ENCODE results near the gene TUBGCP2.

The TUBGCP2 gene

DNA sequence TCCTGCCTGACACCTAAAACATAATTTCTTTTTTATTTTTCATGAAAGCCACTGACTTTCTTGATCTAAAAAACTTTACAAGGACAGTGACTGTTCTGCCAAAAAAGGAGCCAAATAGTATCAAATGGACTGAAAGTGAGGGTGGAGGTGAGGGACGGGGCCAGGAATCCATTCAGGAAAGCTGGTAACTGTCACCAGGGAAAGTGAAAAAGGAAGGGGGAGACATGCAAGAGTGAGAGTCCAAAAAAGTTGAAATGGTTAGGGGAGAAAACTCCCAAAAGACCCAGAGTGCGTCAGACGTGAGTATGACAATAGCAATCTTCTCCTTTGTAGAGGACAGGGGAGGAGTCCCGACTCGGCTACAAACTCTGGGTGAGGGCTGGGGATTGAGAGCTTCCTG lies 35.6 kb upstream of the TUBGCP2 start:
- DNase-seq (ENCODE audit: extremely low read depth in 1 of 2, low read depth in 1 of 2), result no peak

DNA sequence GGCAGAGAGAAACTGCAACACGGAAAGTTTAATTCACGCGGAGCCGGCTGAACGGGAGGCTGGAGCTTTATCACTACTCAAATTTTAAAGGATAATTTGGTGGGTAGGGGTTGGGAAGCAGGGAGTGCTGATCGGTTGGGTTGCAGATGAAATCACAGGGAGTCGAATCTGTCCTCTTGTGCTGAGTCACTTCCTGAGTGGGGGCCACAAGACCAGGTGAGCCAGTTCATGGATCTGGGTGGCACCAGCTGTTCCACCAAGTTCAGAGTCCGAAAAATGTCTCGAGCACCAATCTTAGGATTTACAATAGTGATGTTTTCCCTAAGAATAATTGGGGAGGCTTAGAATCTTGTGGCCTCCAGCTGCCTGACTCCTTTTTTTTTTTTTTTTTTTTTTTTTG lies 34.9 kb upstream of the TUBGCP2 start:
- DNase-seq (ENCODE audit: extremely low read depth in 1 of 2, low read depth in 1 of 2), result no peak

DNA sequence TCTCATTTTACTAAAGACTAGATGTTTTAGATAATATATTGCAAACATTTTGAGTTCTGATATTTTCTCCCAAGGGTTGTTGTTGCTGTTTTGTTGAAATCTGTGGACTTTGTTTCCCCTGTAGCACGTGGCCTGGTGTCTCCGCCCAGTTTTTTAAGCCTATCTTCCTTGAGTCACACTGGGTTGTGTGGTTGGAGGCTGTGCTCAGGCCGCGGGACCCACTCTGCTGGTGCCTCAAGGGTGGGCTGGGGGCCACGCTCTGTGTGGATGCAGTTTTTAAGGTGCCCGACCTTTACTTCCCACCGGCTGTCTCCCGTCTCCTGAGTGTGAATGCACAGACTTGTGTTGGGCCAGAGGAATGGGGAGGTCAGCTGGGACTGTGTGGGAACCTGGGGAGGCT lies 34.3 kb upstream of the TUBGCP2 start:
- DNase-seq (ENCODE audit: extremely low read depth in 1 of 2, low read depth in 1 of 2), result no peak

DNA sequence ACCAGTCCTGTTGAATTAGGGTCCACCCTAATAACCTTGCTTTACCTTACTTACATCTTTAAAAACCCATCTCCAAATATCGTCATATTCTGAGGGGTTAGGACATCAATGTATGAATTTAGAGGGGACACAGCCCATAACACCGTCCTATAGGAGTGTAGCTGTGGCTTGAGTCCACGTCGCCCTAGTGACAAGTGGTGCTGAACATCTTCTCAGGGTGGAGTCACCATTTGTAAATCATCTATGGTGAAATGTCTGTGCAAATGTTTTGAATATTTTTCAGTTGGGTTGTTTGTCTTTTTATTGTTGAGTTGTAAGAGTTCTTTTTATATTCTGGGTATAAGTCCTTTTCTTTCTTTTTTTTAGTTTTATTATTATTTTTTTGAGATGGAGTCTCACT lies 33.3 kb upstream of the TUBGCP2 start:
- no peak for DNase-seq (ENCODE audit: extremely low read depth in 1 of 2, low read depth in 1 of 2)

DNA sequence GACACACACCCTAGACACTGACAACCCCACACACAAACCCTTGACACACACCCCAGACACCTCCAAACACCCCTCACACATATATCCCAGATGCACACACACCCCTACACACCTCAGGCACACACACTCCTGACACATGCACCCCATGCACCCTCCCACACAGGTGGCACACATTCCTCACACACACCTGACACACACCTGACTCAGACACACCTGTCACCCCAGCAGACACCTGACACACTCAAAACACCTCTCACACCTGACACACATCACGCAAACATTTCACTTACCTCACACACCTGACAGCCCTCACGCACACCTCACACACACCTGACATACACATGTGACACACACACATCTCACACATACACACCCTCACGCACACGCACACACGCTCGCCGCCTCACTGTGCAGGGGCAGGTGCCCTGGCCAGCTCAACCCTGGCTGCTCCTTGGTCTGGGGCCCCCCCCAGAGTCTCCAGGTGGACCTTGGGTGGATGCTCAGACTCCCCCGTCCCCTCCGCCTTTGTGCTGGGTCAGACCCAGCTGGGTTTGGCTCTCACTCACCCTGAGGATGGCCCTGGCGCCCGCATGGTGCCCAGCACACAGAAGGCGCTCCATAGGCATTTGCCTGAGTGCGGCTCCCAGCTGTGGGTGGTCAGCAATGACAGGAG lies 31.2 kb upstream of the TUBGCP2 start:
- no peak for DNase-seq (ENCODE audit: extremely low read depth in 1 of 2, low read depth in 1 of 2)

DNA sequence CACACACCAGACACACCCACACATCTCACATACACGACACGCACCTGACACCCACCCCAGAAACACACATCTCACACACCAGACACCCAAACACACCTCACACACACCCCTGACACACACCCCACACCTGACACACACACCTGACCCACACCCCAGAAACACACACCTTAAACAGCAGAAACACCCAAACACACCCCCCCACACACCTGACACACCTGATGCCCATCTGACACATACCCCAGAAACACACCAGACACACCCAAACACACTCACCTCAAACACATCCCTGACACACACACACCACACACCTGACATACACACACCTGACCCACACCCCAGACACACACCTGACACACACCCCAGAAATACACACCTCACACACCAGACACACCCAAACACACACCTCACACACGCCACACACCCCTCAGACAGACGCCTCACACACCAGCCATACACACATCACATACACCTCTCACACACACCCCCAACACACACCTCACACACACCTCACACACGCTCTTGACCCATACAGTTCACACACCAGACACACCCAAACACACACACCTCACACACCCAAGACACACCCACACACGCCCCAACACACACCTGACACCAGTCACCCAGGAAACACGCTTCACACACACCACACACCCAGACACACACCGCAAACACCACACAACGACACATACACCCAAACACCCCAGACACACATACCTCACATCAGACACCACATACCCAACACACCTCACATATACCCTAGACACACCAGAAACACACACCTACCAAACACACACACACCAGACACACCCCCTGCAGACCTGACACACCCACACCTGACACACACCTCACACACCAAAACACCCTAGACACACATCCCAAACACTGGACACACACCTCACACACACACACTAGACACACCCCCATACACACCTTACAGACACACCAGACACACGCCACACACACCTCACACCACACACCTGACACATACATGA lies 29.7 kb upstream of the TUBGCP2 start:
- DNase-seq (ENCODE audit: extremely low read depth in 1 of 2, low read depth in 1 of 2), result no peak

DNA sequence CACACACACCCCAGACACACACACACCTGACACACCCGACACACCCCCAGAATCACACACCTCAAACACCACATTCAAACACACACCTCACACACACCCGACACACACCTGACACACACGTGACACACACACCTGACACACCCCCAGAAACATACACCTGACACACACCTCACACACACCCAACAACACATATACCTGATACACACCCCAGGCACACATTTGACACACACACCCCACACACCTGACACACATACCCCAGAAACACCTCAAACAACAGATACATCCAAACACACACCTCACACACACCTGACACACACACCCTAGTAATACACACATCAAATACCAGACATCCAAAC lies 28.7 kb upstream of the TUBGCP2 start:
- no peak for DNase-seq (ENCODE audit: extremely low read depth in 1 of 2, low read depth in 1 of 2)

DNA sequence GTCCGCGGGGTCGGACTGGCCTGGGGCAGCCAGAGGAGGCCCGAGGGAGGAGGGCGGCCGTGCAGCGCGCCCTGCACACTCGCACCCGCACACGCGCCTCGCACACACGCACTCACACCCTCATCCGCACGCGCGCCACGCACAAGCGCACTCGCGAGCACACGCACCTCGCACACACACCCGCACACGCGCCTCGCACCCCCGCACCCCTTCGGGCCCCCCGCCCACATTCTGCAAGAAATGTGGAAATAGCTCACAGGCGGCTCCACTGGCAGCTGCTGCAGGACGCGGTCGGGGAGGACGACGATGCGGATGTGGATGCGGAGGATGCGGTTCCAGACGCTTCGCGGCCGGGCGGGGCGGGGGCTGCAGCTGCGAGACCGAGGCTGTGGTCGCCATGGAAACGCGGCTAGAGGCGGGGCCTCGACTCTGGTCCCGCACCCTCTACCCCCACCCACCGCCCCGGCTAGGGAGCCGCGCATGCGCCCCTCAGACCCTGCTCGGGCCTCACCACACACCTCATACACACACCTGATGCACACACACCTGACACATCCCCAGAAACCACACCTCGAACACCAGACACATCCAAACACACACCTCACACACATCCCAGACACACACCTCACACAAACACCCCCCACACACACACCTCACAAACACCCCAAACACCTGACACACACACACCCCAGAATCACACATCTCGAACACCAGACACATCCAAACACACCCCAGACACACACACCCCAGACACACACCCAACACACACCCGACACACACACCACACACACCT lies 28.1 kb upstream of the TUBGCP2 start, which contains the start of gene CALY:
CALY (minus strand) TSS at position 320 of the 793 bp plus-strand sequence. CDS start 7,907 bp downstream, outside the sequence.
- DNase-seq (ENCODE audit: extremely low read depth in 1 of 2, low read depth in 1 of 2), result peak; percentile 63 to 66

DNA sequence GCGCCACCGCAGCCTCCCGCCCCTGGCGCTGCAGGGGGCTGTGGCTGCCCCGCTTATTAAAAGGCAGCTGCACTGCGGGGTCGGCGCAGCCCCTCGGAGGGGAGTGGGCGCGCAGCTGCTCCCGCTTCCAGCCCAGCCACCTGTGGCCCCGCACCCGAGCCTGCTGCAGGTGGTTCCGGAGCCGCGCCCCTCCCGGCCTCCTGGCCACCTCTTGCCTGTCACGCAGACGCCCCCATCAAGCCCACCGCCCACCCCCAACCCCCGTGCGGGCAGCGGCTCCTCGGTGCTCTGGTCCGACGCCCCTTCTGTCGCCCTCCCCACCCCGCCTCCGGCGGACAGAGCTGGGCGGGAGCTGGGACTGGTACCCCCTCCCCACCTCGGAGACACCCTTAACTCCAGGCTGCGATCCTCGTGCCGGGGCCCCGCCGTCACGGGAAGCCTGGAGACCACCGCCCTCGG lies 27.5 kb upstream of the TUBGCP2 start:
- no peak for DNase-seq (ENCODE audit: extremely low read depth in 1 of 2, low read depth in 1 of 2)

DNA sequence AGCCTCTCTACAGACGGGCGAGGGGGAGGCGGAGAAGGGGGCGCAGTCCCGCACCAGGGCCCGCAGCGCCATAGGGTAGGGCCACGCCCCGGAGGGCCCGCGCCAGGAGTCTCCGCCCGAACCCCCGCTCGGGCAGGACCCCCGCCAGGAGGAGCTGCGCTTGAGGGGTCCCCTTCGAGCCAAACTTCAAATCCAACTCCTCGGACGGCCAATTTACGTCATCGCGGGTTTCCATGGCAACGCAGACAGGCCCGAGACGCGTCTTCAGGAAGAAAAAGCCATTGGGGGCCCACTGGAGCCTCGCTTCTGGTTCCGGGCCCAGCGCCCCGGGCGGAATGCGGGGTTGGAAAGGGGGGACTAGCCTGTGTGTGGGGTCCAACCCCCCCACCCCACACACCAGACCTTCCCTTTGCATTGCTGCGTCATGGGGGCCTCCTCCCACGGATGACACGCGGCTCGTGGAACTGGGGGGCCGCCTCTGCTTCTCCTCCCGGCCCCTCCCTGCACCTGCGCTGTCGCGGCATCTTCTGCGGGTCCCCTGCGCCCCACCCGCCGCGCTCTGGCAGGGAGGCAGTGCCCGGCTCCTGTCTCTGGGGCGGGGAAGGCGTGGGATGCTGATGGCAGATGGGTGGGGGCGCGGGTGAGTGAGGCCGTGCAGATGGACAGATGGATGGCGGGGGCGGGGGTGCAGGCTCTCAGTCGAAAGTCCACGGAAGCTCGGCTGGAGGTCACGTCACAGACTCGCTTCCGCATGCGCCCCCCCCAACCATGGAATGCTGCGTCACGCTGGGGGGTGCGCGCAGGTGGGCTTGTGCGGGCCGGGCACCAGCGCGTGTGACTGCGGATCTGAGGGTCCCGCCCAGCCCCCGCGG lies 26.8 kb upstream of the TUBGCP2 start:
- peak; percentile 71 to 86 for DNase-seq (ENCODE audit: extremely low read depth in 1 of 2, low read depth in 1 of 2)

DNA sequence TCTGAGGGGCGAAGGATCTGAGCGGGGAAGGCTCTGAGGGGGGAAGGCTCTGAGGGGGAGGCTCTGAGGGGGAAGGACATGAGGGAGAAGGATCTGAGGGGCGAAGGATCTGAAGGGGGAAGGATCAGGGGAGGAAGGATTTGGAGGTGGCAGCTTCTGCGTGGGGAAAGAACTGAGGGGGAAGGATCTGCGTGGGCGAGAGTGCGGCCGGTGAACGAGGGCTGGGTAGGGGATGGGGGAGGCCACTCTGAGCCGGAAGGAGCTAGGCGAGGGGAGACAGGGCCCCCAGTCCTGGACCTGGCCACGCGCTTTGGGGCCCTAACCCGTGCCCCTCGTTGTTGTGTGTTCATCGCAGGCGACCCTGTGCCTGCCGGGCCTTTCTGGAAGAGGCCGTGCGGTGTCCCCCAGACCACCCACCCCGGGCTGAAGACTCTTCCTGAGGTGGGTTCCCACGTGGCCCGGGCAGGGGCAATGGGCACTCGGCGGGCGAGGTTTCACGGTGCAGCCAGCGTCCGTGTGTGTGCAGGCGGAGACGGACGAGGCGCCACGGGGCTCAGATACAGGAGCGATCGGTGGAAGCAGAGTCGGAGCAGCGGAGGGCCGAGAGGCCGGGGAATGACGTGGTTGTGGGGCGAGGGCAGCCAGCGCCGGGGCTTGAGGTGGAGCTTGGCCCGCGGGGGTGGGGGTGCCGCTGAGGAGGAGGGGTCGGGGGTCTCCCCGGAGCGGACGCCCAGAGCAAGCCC lies 26.0 kb upstream of the TUBGCP2 start:
- no peak for DNase-seq (ENCODE audit: extremely low read depth in 1 of 2, low read depth in 1 of 2)

DNA sequence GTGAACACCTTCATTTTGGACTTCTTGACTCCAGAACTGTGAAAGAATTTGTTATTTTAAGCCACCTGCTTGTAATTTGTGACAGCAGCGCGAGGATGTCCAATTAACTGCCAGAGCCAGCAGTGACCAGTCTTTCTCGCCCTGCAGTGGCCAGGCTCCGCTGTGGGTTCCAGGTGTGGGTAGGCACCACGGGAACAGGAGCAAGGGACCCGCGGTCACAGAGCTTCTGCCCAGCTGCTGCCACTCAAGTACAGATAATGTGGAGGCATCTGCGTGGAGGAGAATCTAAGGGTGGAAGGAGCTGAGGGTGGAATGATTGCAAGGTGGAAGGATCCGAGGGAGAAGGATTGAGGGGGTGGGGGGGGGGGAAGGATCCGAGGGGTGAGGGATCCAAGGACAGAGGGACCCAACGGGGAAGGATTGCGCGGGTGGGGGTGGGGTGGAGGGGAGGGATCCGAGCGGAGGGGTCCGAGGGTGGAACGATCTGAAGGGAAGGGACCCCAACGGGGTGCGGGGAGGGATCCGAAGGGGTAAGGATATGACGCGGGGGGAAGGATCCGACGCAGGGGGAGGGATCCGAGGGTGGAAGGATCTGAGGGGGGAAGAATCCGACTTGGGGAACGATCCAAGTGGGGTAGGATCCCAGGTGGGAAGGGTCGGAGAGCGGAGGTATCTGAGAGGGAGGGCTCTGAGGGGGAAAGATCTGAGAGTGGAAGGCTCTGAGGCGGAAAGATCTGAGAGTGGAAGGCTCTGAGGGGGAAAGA lies 24.4 kb upstream of the TUBGCP2 start:
- no peak for DNase-seq (ENCODE audit: extremely low read depth in 1 of 2, low read depth in 1 of 2)

DNA sequence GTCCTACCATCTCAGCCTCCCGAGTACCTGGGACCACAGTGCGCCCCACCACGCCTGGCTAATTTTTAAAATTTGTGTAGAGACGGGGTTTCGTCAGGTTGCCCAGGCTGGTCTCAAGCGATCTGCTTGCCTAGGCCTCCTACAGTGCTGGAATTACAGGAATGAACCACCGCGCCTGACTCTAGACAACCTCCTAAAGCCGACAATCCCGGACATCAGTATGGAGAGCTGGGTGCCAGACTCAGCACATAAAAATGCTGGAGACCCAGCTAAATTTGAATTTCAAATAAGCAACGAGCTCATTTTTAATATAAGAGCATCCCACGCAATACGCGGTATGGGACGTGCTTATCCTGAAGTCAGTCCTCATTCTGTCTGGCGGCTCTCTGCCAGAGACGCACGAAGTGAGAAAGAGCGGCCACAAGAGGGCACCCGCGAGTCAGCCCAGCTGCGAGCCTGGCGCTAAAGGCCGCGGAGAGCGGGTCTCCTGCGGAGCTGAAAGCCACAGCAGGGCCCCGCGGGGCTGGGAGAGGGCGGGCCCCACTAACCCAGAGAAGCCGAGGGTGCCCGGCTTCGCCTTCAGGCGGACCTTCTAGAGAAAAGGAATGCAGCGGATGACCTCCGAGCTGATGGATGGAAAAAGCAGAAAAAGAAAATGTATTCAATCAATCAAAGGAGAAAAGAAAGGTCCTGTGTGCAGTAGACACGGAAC lies 21.0 kb upstream of the TUBGCP2 start:
- DNase-seq (ENCODE audit: extremely low read depth in 1 of 2, low read depth in 1 of 2), result peak; percentile 67 to 85

DNA sequence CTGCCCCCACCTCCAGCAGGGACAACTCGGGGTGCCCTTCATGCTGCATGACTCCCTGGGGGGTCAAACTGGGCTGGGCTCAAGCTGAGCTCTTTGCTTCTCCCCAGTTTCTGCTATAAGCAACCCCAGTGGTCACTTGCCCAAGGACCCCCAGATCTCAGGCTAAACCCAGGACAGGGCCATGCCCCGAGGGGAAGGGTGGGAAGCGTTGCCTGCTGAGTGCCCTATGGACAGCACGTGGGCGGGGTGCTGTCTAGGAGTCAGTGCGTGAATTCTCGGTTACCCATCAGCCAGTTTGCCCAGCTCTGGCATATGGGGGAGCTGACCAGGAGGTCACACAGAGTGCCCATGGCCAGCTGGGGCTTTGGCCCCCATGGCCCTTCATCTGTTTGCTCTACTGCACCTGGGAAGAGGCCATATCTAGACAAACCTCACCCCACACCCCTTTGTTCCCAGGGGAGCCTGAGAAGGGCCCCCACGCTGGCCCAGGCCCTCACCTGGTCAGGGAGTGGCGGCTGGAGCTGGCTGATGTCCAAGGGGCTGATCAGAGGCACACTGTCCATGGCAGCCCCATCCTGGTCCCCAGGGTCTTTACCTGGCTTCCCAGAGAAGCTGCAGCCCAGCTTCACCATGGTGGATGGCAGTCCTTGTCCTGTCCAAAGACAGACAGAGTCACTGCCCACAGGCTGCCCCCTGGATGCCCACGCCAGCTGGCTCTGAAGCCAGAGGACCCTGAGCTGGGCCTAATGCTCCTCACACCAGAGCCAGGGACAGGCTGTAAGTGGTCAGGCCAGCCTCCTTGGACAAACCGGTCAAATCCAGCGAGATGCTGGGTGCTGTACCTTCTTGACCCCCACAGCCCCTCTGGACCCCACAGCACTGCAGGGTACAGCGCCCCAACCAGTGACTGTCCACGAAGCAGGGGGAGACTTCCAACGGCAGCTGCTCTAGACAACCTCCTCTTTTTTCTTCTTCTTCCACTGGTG lies 20.0 kb upstream of the TUBGCP2 start:
- DNase-seq (ENCODE audit: extremely low read depth in 1 of 2, low read depth in 1 of 2), result no peak

DNA sequence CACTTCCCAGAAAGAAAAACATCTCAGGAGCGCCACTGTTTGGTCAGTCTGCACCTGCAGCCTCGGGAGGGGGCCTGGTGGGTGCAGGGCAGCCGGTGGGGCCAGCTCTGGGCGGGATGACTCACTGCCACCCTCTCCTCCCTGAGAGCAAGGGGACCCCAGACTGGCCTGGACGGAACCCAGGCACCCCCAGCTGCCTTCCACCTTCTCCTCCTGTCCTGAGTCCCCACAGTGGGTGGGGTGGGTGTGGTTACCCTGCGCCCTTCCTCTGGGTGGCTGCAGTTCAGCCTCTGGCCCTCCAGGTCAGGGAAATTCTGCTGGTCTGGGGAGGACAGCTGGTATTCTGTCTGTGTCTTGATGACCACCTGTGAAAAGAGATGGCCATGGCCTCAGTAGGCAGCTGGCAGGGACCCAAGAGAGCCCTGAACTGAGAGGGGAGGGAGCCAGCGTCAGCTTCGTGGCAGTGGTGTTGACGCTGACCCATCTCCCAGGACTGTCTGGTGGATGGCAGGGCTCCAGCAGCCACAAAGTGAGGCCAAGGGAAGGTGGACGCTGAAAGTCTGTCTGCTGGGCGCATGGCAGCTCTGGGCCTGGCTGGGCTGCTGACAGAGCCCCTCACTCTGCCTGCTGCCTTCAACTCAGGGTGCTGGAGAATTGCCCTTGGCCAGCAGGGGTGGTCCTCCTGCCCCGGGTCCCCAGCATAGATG lies 19.1 kb upstream of the TUBGCP2 start:
- no peak for DNase-seq (ENCODE audit: extremely low read depth in 1 of 2, low read depth in 1 of 2)

Measured in activated CD8-positive, alpha-beta memory T cell treated with anti-CD3 and anti-CD28 coated beads for 1 hour (primary cell).